ENCODE measurements around the gene DNAH6.

The DNAH6 gene

GRCh38 chr2:84841577-84841976 lies 325.3 kb downstream of the DNAH6 start:
- no peak overlapping the region for H3K4me2 ChIP-seq (ENCODE audit: low read length, poor library complexity, severe bottlenecking)
- H3K9ac ChIP-seq (ENCODE audit: low read length), result no peak overlapping the region
- H4K91ac ChIP-seq (ENCODE audit: low read length), result no peak overlapping the region
- H3K14ac ChIP-seq (ENCODE audit: low read length in 2 of 2), result no peak overlapping the region
- no peak overlapping the region for H3K23ac ChIP-seq (ENCODE audit: low read length in 2 of 2)
- H3K79me1 ChIP-seq (replicated peaks; ENCODE audit: low read length, poor library complexity, severe bottlenecking), result no peaks in the 10 kb centered on the region
- H3K9me3 ChIP-seq (ENCODE audit: control insufficient read depth, low read length), result peaks cover 6% of the 10 kb centered on the region
- H2AFZ ChIP-seq (ENCODE audit: low read depth, low read length), result no peak overlapping the region
- no peak overlapping the region for H2BK120ac ChIP-seq (ENCODE audit: low read depth, low read length)
- no peak overlapping the region for H2BK12ac ChIP-seq (ENCODE audit: low read length in 2 of 2)
- H3K4ac ChIP-seq (ENCODE audit: low read depth in 1 of 2, low read length in 2 of 2), result no peak overlapping the region
- H2BK15ac ChIP-seq (ENCODE audit: low read depth, poor library complexity, severe bottlenecking), result no peak overlapping the region
- DNase-seq, result no peak
- H3K36me3 ChIP-seq (ENCODE audit: control insufficient read depth in 1 of 2, insufficient read depth in 2 of 2, low read depth in 1 of 2, low read length in 2 of 2), result no peaks in the 10 kb centered on the region
- H3K18ac ChIP-seq (ENCODE audit: low read depth in 1 of 2, low read length in 2 of 2), result no peak overlapping the region
- H2AK5ac ChIP-seq (ENCODE audit: low read length, severe bottlenecking), result no peak overlapping the region
- H3K27me3 ChIP-seq (ENCODE audit: control insufficient read depth in 1 of 2, insufficient read depth in 1 of 2, low read length in 2 of 2), result peaks cover 0 to 27% of the 10 kb centered on the region in 2 experiments
- H3K4me3 ChIP-seq (ENCODE audit: insufficient read depth in 1 of 2, low read depth in 1 of 2, low read length in 2 of 2), result no peak overlapping the region
- H3K27ac ChIP-seq (ENCODE audit: low read length, poor library complexity, severe bottlenecking), result no peak overlapping the region
- 92% methylated on average over 6 of the region's 6 CpGs for WGBS
- H3K4me1 ChIP-seq (ENCODE audit: control insufficient read depth, insufficient read depth, low read depth, low read length), result no peaks in the 10 kb centered on the region
- no peak overlapping the region for H4K8ac ChIP-seq (ENCODE audit: low read length)
- no peak overlapping the region for H2BK5ac ChIP-seq (ENCODE audit: low read depth, low read length, poor library complexity, severe bottlenecking)

- Histone ChIP-seq H2AK5ac (ENCODE audit: low read length, severe bottlenecking) (no peak overlapping the region), H3K4me2 (ENCODE audit: low read length, poor library complexity, severe bottlenecking) (no peak overlapping the region), H3K9ac (ENCODE audit: low read length) (no peak overlapping the region), H3K4me3 (ENCODE audit: insufficient read depth in 1 of 2, low read depth in 1 of 2, low read length in 2 of 2) (no peak overlapping the region), H3K4me1 (ENCODE audit: control insufficient read depth, insufficient read depth, low read depth, low read length) (peaks cover 2% of the 10 kb centered on the region), H3K9me3 (ENCODE audit: control insufficient read depth, low read length) (no peaks in the 10 kb centered on the region), H2BK5ac (ENCODE audit: low read depth, low read length, poor library complexity, severe bottlenecking) (no peak overlapping the region), H2BK120ac (ENCODE audit: low read depth, low read length) (no peak overlapping the region), H2AFZ (ENCODE audit: low read depth, low read length) (no peak overlapping the region), H3K23ac (ENCODE audit: low read length in 2 of 2) (no peak overlapping the region), H3K14ac (ENCODE audit: low read length in 2 of 2) (no peak overlapping the region), H4K91ac (ENCODE audit: low read length) (no peak overlapping the region), H2BK12ac (ENCODE audit: low read length in 2 of 2) (no peak overlapping the region), H3K79me1 (replicated peaks; ENCODE audit: low read length, poor library complexity, severe bottlenecking) (no peaks in the 10 kb centered on the region), H3K36me3 (ENCODE audit: control insufficient read depth in 1 of 2, insufficient read depth in 2 of 2, low read depth in 1 of 2, low read length in 2 of 2) (no peaks in the 10 kb centered on the region), H3K18ac (ENCODE audit: low read depth in 1 of 2, low read length in 2 of 2) (no peak overlapping the region), H3K4ac (ENCODE audit: low read depth in 1 of 2, low read length in 2 of 2) (no peak overlapping the region), H2BK15ac (ENCODE audit: low read depth, poor library complexity, severe bottlenecking) (no peak overlapping the region), H3K27ac (ENCODE audit: low read length, poor library complexity, severe bottlenecking) (no peak overlapping the region), H3K27me3 (ENCODE audit: control insufficient read depth in 1 of 2, insufficient read depth in 1 of 2, low read length in 2 of 2) (peaks cover 0 to 30% of the 10 kb centered on the region in 2 experiments), H4K8ac (ENCODE audit: low read length) (no peak overlapping the region)
- WGBS, result 91% methylated on average over 8 of the region's 8 CpGs
- DNase-seq, result no peak
Observed at GRCh38 chr2:84844141-84844540, 327.8 kb downstream of the DNAH6 start.

DNA sequence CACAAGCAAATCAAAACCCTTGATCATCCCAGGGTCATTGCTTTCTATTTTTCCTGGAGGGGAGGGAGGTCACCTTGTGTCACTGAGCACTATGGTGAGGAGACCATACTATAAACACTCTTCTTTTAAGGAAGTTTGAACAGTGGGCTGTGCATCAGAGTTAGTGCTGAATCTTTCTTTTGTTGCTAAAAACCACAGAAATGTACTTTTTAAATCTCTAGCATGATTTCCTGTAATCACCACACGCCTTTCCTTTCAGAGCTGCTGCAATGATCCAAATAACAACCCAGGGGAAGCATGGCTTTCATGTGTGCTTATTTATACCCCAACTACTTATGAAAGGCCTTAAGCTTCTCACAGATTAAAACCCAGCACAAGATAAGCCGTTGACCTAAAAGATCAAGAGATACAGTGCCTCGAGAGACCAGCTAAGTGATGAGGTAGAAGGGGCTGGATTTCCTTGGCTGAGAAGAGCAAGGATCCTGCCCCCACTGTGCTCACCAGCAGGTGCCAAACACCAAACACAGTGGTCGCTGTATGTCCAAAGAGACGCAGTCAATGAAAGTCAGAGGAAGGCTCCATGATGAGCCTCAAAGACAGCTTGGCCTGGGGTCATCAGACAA lies 329.9 kb downstream of the DNAH6 start:
- Histone ChIP-seq H2AK5ac (ENCODE audit: low read length, severe bottlenecking) (no peak overlapping the region), H3K36me3 (ENCODE audit: control insufficient read depth in 1 of 2, insufficient read depth in 2 of 2, low read depth in 1 of 2, low read length in 2 of 2) (no peaks in the 10 kb centered on the region), H3K23ac (ENCODE audit: low read length in 2 of 2) (no peak overlapping the region), H2BK120ac (ENCODE audit: low read depth, low read length) (no peak overlapping the region), H3K14ac (ENCODE audit: low read length in 2 of 2) (no peak overlapping the region), H2BK15ac (ENCODE audit: low read depth, poor library complexity, severe bottlenecking) (no peak overlapping the region), H2BK12ac (ENCODE audit: low read length in 2 of 2) (no peak overlapping the region), H3K27ac (ENCODE audit: low read length, poor library complexity, severe bottlenecking) (no peak overlapping the region), H3K79me1 (replicated peaks; ENCODE audit: low read length, poor library complexity, severe bottlenecking) (no peaks in the 10 kb centered on the region), H3K9me3 (ENCODE audit: control insufficient read depth, low read length) (no peaks in the 10 kb centered on the region), H3K18ac (ENCODE audit: low read depth in 1 of 2, low read length in 2 of 2) (no peak overlapping the region), H3K4me3 (ENCODE audit: insufficient read depth in 1 of 2, low read depth in 1 of 2, low read length in 2 of 2) (no peak overlapping the region), H3K4me1 (ENCODE audit: control insufficient read depth, insufficient read depth, low read depth, low read length) (peaks cover 2% of the 10 kb centered on the region), H3K4me2 (ENCODE audit: low read length, poor library complexity, severe bottlenecking) (no peak overlapping the region), H2BK5ac (ENCODE audit: low read depth, low read length, poor library complexity, severe bottlenecking) (no peak overlapping the region), H3K27me3 (ENCODE audit: control insufficient read depth in 1 of 2, insufficient read depth in 1 of 2, low read length in 2 of 2) (peaks cover 0 to 20% of the 10 kb centered on the region in 2 experiments), H4K91ac (ENCODE audit: low read length) (no peak overlapping the region), H3K9ac (ENCODE audit: low read length) (no peak overlapping the region), H2AFZ (ENCODE audit: low read depth, low read length) (no peak overlapping the region), H3K4ac (ENCODE audit: low read depth in 1 of 2, low read length in 2 of 2) (no peak overlapping the region), H4K8ac (ENCODE audit: low read length) (no peak overlapping the region)
- no peak for DNase-seq
- 82% methylated on average over 5 of the region's 5 CpGs for WGBS

DNA sequence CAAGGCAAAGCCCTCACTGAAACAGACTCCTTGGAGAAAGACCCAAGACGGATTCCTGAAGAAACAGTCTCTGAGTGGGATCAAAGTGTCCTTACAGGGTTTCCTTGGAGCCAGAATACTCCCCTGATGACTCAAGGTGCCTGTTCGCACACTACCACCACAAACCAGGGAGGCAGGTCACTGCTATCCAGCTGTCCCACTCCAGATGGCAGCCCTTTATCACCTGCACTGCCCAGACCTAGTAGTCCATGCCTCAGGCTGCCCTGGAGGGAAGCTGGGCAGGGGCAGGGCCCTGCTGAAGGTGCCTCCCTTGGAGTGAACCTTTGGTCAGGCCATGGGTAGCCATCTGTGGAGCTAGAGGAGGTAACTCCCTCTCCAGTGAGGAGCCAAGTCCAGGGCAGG lies 330.4 kb downstream of the DNAH6 start:
- peak; percentile 37 for DNase-seq
- H2BK120ac ChIP-seq (ENCODE audit: low read depth, low read length), result no peak overlapping the region
- no peak overlapping the region for H2AK5ac ChIP-seq (ENCODE audit: low read length, severe bottlenecking)
- no peak overlapping the region for H3K27ac ChIP-seq (ENCODE audit: low read length, poor library complexity, severe bottlenecking)
- H4K91ac ChIP-seq (ENCODE audit: low read length), result no peak overlapping the region
- no peak overlapping the region for H2BK12ac ChIP-seq (ENCODE audit: low read length in 2 of 2)
- H3K9me3 ChIP-seq (ENCODE audit: control insufficient read depth, low read length), result no peaks in the 10 kb centered on the region
- H3K14ac ChIP-seq (ENCODE audit: low read length in 2 of 2), result peak overlapping the region in 1 of 2 experiments; percentile 79
- H2BK15ac ChIP-seq (ENCODE audit: low read depth, poor library complexity, severe bottlenecking), result peak overlapping the region; percentile 30
- H3K4me2 ChIP-seq (ENCODE audit: low read length, poor library complexity, severe bottlenecking), result no peak overlapping the region
- no peak overlapping the region for H3K4me3 ChIP-seq (ENCODE audit: insufficient read depth in 1 of 2, low read depth in 1 of 2, low read length in 2 of 2)
- H3K79me1 ChIP-seq (replicated peaks; ENCODE audit: low read length, poor library complexity, severe bottlenecking), result no peaks in the 10 kb centered on the region
- H3K27me3 ChIP-seq (ENCODE audit: control insufficient read depth in 1 of 2, insufficient read depth in 1 of 2, low read length in 2 of 2), result peaks cover 0 to 15% of the 10 kb centered on the region in 2 experiments
- peaks cover 2% of the 10 kb centered on the region for H3K4me1 ChIP-seq (ENCODE audit: control insufficient read depth, insufficient read depth, low read depth, low read length)
- no peak overlapping the region for H2AFZ ChIP-seq (ENCODE audit: low read depth, low read length)
- peak overlapping the region in 1 of 2 experiments; percentile 50 for H3K18ac ChIP-seq (ENCODE audit: low read depth in 1 of 2, low read length in 2 of 2)
- no peak overlapping the region for H4K8ac ChIP-seq (ENCODE audit: low read length)
- H2BK5ac ChIP-seq (ENCODE audit: low read depth, low read length, poor library complexity, severe bottlenecking), result no peak overlapping the region
- no peaks in the 10 kb centered on the region for H3K36me3 ChIP-seq (ENCODE audit: control insufficient read depth in 1 of 2, insufficient read depth in 2 of 2, low read depth in 1 of 2, low read length in 2 of 2)
- no peak overlapping the region for H3K4ac ChIP-seq (ENCODE audit: low read depth in 1 of 2, low read length in 2 of 2)
- 69% methylated on average over 2 of the region's 2 CpGs for WGBS
- H3K23ac ChIP-seq (ENCODE audit: low read length in 2 of 2), result no peak overlapping the region
- no peak overlapping the region for H3K9ac ChIP-seq (ENCODE audit: low read length)
